ENCODE results near the gene ORC1.

- TF ChIP-seq CTCF (IDR thresholded peaks at IDR 0.05) (no peak), POLR2A (IDR thresholded peaks at IDR 0.05) (no peak)
Measured at GRCh38 chr1:52439976-52440375, 35.8 kb upstream of the ORC1 start.
